SK-N-SH (cell line): ENCODE measurements around the gene RFPL4AL1. TPM values are rescaled to one million over a fixed set of nuclear protein-coding genes. Genes with fewer than 3 reads are reported as not detected.
"Not testable (repeated sequence)": the region's sequence is repeated elsewhere in the genome, so short reads cannot be mapped to it uniquely, and the experiment has no call there.

Source experiments
- CTCF ChIA-PET: fragments of 300-600, 350-600 bp; formaldehyde crosslinking; extraction: SDS; loops from one replicate; lab custom pipeline; 2021; lab: Yijun Ruan, JAX
- POLR2A ChIA-PET: fragments of 350-600 bp; sonication (Branson Sonifier 250); formaldehyde crosslinking; extraction: SDS; loops from one replicate; lab custom pipeline; 2020; ENCODE audit warnings: antibody characterized with exemption, inconsistent platforms; lab: Yijun Ruan, JAX
- DNase-seq: peaks from one replicate; pipeline ENCODE4 v3.0.0; 2012
- H2AFZ ChIP-seq: fragments of 200-600 bp; sonication (generic); 2 replicates; pipeline ENCODE4 v1.8.1; 2016; ENCODE audit warnings: antibody characterized with exemption, mild to moderate bottlenecking, low read depth
- H3F3A ChIP-seq: fragments of 200-600 bp; sonication (generic); replicated peaks from 2 replicates; pipeline ENCODE3; 2016; ENCODE audit warnings: antibody characterized with exemption, mild to moderate bottlenecking; ENCODE audit not compliant: insufficient read depth
- H3K27ac ChIP-seq, 2 experiments: fragments of 200-500 bp in 1 of 2; fragments of 200-600 bp in 1 of 2; sonication (Bioruptor generic) in 1 of 2; sonication (generic), shearing (Covaris generic) in 1 of 2; 2 replicates each; pipeline versions ENCODE4 v1.5.1 to v1.6.1; 2014 to 2016; ENCODE audit warnings: low read depth in 2 of 2, inconsistent platforms in 1 of 2, low read length in 1 of 2, mild to moderate bottlenecking in 1 of 2, mixed read lengths in 1 of 2
- H3K27me3 ChIP-seq: fragments of 200-600 bp; sonication (generic), shearing (Covaris generic); 2 replicates; pipeline ENCODE4 v1.6.1; 2016; ENCODE audit warnings: mixed run types; ENCODE audit not compliant: insufficient read depth
- H3K36me3 ChIP-seq, 2 experiments: fragments of 200-500 bp in 1 of 2; fragments of 200-600 bp in 1 of 2; sonication (Bioruptor generic) in 1 of 2; sonication (generic) in 1 of 2; replicated peaks in 1 of 2; 2 replicates each; pipeline versions ENCODE3 to v1.5.1; 2014 to 2016; ENCODE audit warnings: low read length in 1 of 2, mild to moderate bottlenecking in 1 of 2; ENCODE audit not compliant: insufficient read depth in 2 of 2, control insufficient read depth in 1 of 2
- H3K4me1 ChIP-seq, 2 experiments: fragments of 200-500 bp in 1 of 2; fragments of 200-600 bp in 1 of 2; sonication (Bioruptor generic) in 1 of 2; sonication (generic), shearing (Covaris generic) in 1 of 2; 2 replicates each; pipeline versions ENCODE4 v1.5.1 to v1.6.1; 2014 to 2016; ENCODE audit warnings: low read depth in 1 of 2, low read length in 1 of 2, mixed run types in 1 of 2; ENCODE audit not compliant: insufficient read depth in 2 of 2, control insufficient read depth in 1 of 2
- H3K4me2 ChIP-seq: fragments of 200-600 bp; sonication (generic), shearing (Covaris generic); 2 replicates; pipeline ENCODE4 v1.6.1; 2017; ENCODE audit warnings: mixed run types
- H3K4me3 ChIP-seq, 2 experiments: fragments of 200-500 bp in 1 of 2; fragments of 200-600 bp in 1 of 2; sonication (Bioruptor generic) in 1 of 2; sonication (generic), shearing (Covaris generic) in 1 of 2; 2 replicates each; pipeline versions ENCODE4 v1.5.1 to v1.8.1; 2014 to 2016; ENCODE audit warnings: low read depth in 2 of 2, inconsistent platforms in 1 of 2, low read length in 1 of 2, mild to moderate bottlenecking in 1 of 2, mixed read lengths in 1 of 2, moderate library complexity in 1 of 2
- H3K79me2 ChIP-seq: fragments of 200-600 bp; sonication (generic); 2 replicates; pipeline ENCODE4 v1.8.1; 2017; ENCODE audit warnings: mild to moderate bottlenecking; ENCODE audit not compliant: insufficient read depth
- H3K9ac ChIP-seq: fragments of 200-600 bp; sonication (generic); 2 replicates; pipeline ENCODE4 v1.6.1; 2017; ENCODE audit warnings: mixed run types
- H3K9me2 ChIP-seq: fragments of 200-600 bp; sonication (generic); 2 replicates; pipeline ENCODE4 v1.6.1; 2017; ENCODE audit warnings: mixed run types
- H3K9me3 ChIP-seq: fragments of 200-600 bp; sonication (generic); 2 replicates; pipeline ENCODE4 v1.6.1; 2017; ENCODE audit warnings: mixed run types, mild to moderate bottlenecking, moderate library complexity
- H4K20me1 ChIP-seq: fragments of 200-600 bp; sonication (generic); 2 replicates; pipeline ENCODE4 v1.6.1; 2017; ENCODE audit warnings: mild to moderate bottlenecking, mixed run types; ENCODE audit not compliant: insufficient read depth
- ELF1 ChIP-seq: IDR thresholded peaks from 2 replicates; pipeline ENCODE4 v1.4.0; 2012
- FOXJ3 ChIP-seq: sonication (generic); formaldehyde crosslinking; IDR thresholded peaks from 2 replicates; pipeline ENCODE4 v1.5.1; 2020; ENCODE audit warnings: mild to moderate bottlenecking, missing genetic modification reagents
- IRF3 ChIP-seq: fragments of 150-350 bp; IDR thresholded peaks from 2 replicates; pipeline ENCODE4 v1.6.1; 2016; ENCODE audit warnings: mild to moderate bottlenecking, low read depth, low read length
- JUND ChIP-seq: IDR thresholded peaks from 2 replicates; pipeline ENCODE4 v1.4.0; 2012
- MEF2A ChIP-seq: IDR thresholded peaks from 2 replicates; pipeline ENCODE4 v1.4.0; 2012; ENCODE audit warnings: low read depth, borderline replicate concordance
- NFIC ChIP-seq: IDR thresholded peaks from 2 replicates; pipeline ENCODE4 v1.4.0; 2012; ENCODE audit warnings: borderline replicate concordance
- REST ChIP-seq: IDR thresholded peaks from 2 replicates; pipeline ENCODE4 v1.6.1; 2012; ENCODE audit warnings: mild to moderate bottlenecking, low read depth, low read length, moderate library complexity
- SMC3 ChIP-seq: IDR thresholded peaks from 2 replicates; pipeline ENCODE4 v1.6.1; 2012; ENCODE audit warnings: low read depth, low read length, improper control_type of control experiment
- TAF1 ChIP-seq: IDR thresholded peaks from 2 replicates; pipeline ENCODE4 v1.6.1; 2012; ENCODE audit warnings: low read depth, mild to moderate bottlenecking, low read length, moderate library complexity, borderline replicate concordance
- TEAD4 ChIP-seq: IDR thresholded peaks from 2 replicates; pipeline ENCODE4 v1.4.0; 2012; ENCODE audit warnings: mild to moderate bottlenecking, borderline replicate concordance; ENCODE audit not compliant: insufficient read depth
- ZBTB33 ChIP-seq: IDR thresholded peaks from 2 replicates; pipeline ENCODE4 v1.4.0; 2012; ENCODE audit warnings: low read depth, borderline replicate concordance
- WGBS: methylation state at CpG from one replicate; pipeline ENCODE4 v1.1.6; 2017; ENCODE audit warnings: low lambda C conversion rate; 5-methylcytosine and 5-hydroxymethylcytosine counted together
- polyA plus RNA-seq, 3 experiments: library from polyadenylated mRNA; depleted of rRNA; stranded (reverse); fragments of >200 nt; gene quantifications; 2 replicates each; pipeline ENCODE4 v1.2.3, GENCODE V29; 2012

Gene RFPL4AL1
- polyA plus RNA-seq, 1 of the 3 experiments (the other 2 are of a cell fraction): not detected

GRCh38 chr19:55720801-55721200, 48.1 kb upstream of the RFPL4AL1 start:
- Histone ChIP-seq H3K9ac (no peak overlapping the region), H3K27me3 (peaks cover 50% of the 10 kb centered on the region; the same call in 1 of the 2 replicates), H3K27ac (no peak overlapping the region), H3K36me3 (no peaks in the 10 kb centered on the region), H3K79me2 (no peaks in the 10 kb centered on the region), H4K20me1 (no peaks in the 10 kb centered on the region), H3F3A (no peaks in the 10 kb centered on the region), H2AFZ (no peak overlapping the region), H3K4me2 (no peak overlapping the region), H3K4me3 (no peak overlapping the region), H3K4me1 (no peaks in the 10 kb centered on the region), H3K9me3 (no peaks in the 10 kb centered on the region), H3K9me2 (no peaks in the 10 kb centered on the region)
- DNase-seq: no peak
- WGBS: 1% methylated on average over 3 of the region's 3 CpGs
- CTCF ChIA-PET: no interaction called here
- TF ChIP-seq ZBTB33: no peak
- no peak for TF ChIP-seq IRF3
- TF ChIP-seq MEF2A: no peak
- TF ChIP-seq SMC3: no peak
- POLR2A ChIA-PET: no interaction called here

GRCh38 chr19:55723491-55723890, 45.4 kb upstream of the RFPL4AL1 start:
- Histone ChIP-seq H3K4me1 (no peaks in the 10 kb centered on the region), H3F3A (no peaks in the 10 kb centered on the region), H3K36me3 (no peaks in the 10 kb centered on the region), H3K27ac (no peak overlapping the region), H3K27me3 (peaks cover 50% of the 10 kb centered on the region), H3K4me2 (no peak overlapping the region), H4K20me1 (no peaks in the 10 kb centered on the region), H2AFZ (no peak overlapping the region), H3K79me2 (no peaks in the 10 kb centered on the region), H3K9ac (no peak overlapping the region), H3K4me3 (no peak overlapping the region), H3K9me2 (no peaks in the 10 kb centered on the region), H3K9me3 (no peaks in the 10 kb centered on the region)
- 9% methylated on average over 8 of the region's 8 CpGs for WGBS
- no peak for DNase-seq
- ChIA-PET POLR2A (interaction anchor here (0.6 kb wide), 1 partner anchor 16 kb away, joined by 6 read pairs; no protein-coding TSS in a partner anchor), CTCF (no interaction called here)
- TF ChIP-seq TEAD4: no peak
- TF ChIP-seq REST: no peak
- TF ChIP-seq FOXJ3: no peak
- TF ChIP-seq NFIC: no peak
- TF ChIP-seq TAF1: no peak
- TF ChIP-seq JUND: no peak
- TF ChIP-seq ELF1: no peak

- H3K9me3 ChIP-seq, H2AFZ ChIP-seq, H3K4me2 ChIP-seq, H3K9me2 ChIP-seq, H3K4me3 ChIP-seq, H3K27ac ChIP-seq, POLR2A ChIA-PET, CTCF ChIA-PET, H3K36me3 ChIP-seq, H3K79me2 ChIP-seq, H3K9ac ChIP-seq, H3K4me1 ChIP-seq, H3F3A ChIP-seq, H4K20me1 ChIP-seq, DNase-seq: not testable (repeated sequence)
- 9% methylated on average over 2 of the region's 2 CpGs for WGBS
- H3K27me3 ChIP-seq: peaks cover 46% of the 10 kb centered on the region
These were observed 38.5 kb upstream of the RFPL4AL1 start for GRCh38 chr19:55730378-55730777.
